Activated naive CD8-positive, alpha-beta T cell treated with anti-CD3 and anti-CD28 coated beads, Interleukin-2, amount 10 ng/mL, durations not matched to agents 7 days and 5 days (primary cell): ENCODE data around the gene C1orf50. TPM values are rescaled to one million over a fixed set of nuclear protein-coding genes. Genes with fewer than 3 reads are reported as not detected.

Experiments used
- ATAC-seq: fragments of 150-1000 bp; cut with Tn5 transposase; one replicate; pipeline ENCODE4 v1.10.0; 2021; ENCODE audit warnings: low read depth, moderate library complexity
- POLR2A ChIA-PET: fragments of 350-600 bp; sonication (Branson Sonifier 250); formaldehyde crosslinking; loops from one replicate; lab custom pipeline; 2021; ENCODE audit warnings: antibody characterized with exemption; lab: Charles Lee
- DNase-seq: peaks from one replicate; pipeline ENCODE4 v3.0.0; 2021
- H3K27ac Mint-ChIP-seq: one replicate; pipeline ENCODE4 v1.8.0; 2022; ENCODE audit warnings: mild to moderate bottlenecking, mixed read lengths
- H3K27me3 Mint-ChIP-seq: one replicate; pipeline ENCODE4 v1.8.0; 2022; ENCODE audit warnings: mild to moderate bottlenecking, moderate library complexity, mixed read lengths
- H3K36me3 Mint-ChIP-seq: one replicate; pipeline ENCODE4 v1.8.0; 2021; ENCODE audit warnings: mild to moderate bottlenecking, mixed read lengths
- H3K4me1 Mint-ChIP-seq: one replicate; pipeline ENCODE4 v1.8.0; 2021; ENCODE audit warnings: mixed read lengths
- H3K4me3 Mint-ChIP-seq: one replicate; pipeline ENCODE4 v1.8.0; 2022; ENCODE audit warnings: mild to moderate bottlenecking, moderate library complexity, mixed read lengths
- H3K9me3 Mint-ChIP-seq: one replicate; pipeline ENCODE4 v1.8.0; 2021; ENCODE audit warnings: mixed read lengths
- total RNA-seq, 2 experiments: library from RNA; stranded (reverse); gene quantifications; one replicate each; pipeline ENCODE4 v1.2.3, GENCODE V29; 2021

C1orf50 gene
- total RNA-seq, 2 experiments from 2014 or later: 10.4 to 10.9 TPM

GRCh38 chr1:42735056-42735455, 32.0 kb upstream of the C1orf50 start:
- no peak for ATAC-seq
- no peaks in the 10 kb centered on the region for H3K9me3 Mint-ChIP-seq
- POLR2A ChIA-PET: no interaction called here
- no peaks in the 10 kb centered on the region for H3K36me3 Mint-ChIP-seq
- H3K4me1 Mint-ChIP-seq: peaks cover 9% of the 10 kb centered on the region
- no peaks in the 10 kb centered on the region for H3K27me3 Mint-ChIP-seq
- no peak for DNase-seq
- no peak overlapping the region for H3K4me3 Mint-ChIP-seq
- H3K27ac Mint-ChIP-seq: no peak overlapping the region

DNA sequence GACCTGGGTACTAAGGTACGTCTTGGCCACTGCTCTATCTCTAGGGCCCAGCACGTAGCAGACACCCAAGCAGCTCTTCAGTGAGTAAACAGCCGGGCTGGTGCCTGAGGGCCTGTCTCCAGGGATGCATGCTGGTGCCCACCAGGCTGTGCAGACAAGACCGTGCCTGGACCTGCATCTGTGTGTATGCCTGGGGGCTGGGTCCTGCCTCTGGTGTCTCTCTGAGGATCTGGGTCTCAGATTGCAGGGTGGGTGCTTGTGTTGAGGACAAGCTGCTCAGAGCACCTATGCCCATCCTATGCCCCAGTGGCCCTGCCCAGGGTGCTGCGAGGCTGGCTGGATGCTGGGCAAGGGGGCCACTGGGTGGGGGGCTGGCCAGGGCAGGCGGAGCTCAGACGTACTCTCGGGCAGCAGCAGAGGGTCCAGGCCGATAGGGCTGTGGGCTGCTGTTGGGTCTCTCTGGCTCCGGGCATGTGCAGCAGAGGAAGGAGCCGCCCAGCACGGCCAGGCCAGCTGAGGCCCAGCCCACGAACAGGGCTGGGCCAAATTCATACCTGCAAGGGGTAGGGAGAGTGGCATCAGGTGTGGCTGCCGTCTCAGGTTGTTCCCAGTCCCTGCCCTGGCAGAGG, 31.5 kb upstream of the C1orf50 start:
- no peak for ATAC-seq
- Mint-ChIP-seq H3K27me3 (no peaks in the 10 kb centered on the region), H3K9me3 (no peaks in the 10 kb centered on the region), H3K4me3 (no peak overlapping the region), H3K36me3 (no peaks in the 10 kb centered on the region), H3K4me1 (peaks cover 9% of the 10 kb centered on the region), H3K27ac (no peak overlapping the region)
- DNase-seq: no peak
- POLR2A ChIA-PET: no interaction called here

DNA sequence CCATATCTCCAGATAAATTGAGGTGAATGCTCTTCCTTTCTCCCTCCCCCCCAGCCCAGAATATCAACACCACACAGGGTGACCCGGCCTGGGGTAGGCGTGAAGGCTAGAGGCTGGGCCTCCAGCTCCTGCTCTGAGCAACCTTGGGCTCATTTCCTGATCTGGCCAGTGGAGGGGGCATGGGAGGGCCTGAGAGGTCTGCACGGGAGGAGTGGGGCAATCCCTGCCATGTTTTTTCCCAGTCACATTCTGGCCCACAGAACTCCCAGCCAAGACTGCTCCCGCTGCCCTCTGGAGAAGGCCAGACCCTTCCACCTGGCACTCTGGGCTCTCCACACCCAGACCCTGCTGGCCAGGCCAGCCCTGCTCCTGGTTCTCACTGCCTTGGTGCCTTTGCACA, 30.9 kb upstream of the C1orf50 start:
- Mint-ChIP-seq H3K36me3 (no peaks in the 10 kb centered on the region), H3K27me3 (no peaks in the 10 kb centered on the region), H3K9me3 (no peaks in the 10 kb centered on the region), H3K4me1 (peaks cover 7% of the 10 kb centered on the region), H3K27ac (no peak overlapping the region), H3K4me3 (no peak overlapping the region)
- DNase-seq (no peak), ATAC-seq (peak; percentile 30)
- POLR2A ChIA-PET: no interaction called here

- H3K36me3 Mint-ChIP-seq: no peaks in the 10 kb centered on the region
- no peaks in the 10 kb centered on the region for H3K27me3 Mint-ChIP-seq
- DNase-seq: no peak
- no peak overlapping the region for H3K4me3 Mint-ChIP-seq
- POLR2A ChIA-PET: no interaction called here
- H3K4me1 Mint-ChIP-seq: peaks cover 7% of the 10 kb centered on the region
- no peak for ATAC-seq
- H3K9me3 Mint-ChIP-seq: no peaks in the 10 kb centered on the region
- H3K27ac Mint-ChIP-seq: no peak overlapping the region
Measured at GRCh38 chr1:42736571-42737200, 30.4 kb upstream of the C1orf50 start.

GRCh38 chr1:42737257-42737656, 29.8 kb upstream of the C1orf50 start:
- Mint-ChIP-seq H3K9me3 (no peaks in the 10 kb centered on the region), H3K4me1 (peaks cover 7% of the 10 kb centered on the region), H3K27me3 (no peaks in the 10 kb centered on the region), H3K4me3 (no peak overlapping the region), H3K36me3 (no peaks in the 10 kb centered on the region), H3K27ac (peak overlapping the region; percentile 4)
- DNase-seq: no peak
- POLR2A ChIA-PET: no interaction called here
- peak; percentile 56 for ATAC-seq

DNA sequence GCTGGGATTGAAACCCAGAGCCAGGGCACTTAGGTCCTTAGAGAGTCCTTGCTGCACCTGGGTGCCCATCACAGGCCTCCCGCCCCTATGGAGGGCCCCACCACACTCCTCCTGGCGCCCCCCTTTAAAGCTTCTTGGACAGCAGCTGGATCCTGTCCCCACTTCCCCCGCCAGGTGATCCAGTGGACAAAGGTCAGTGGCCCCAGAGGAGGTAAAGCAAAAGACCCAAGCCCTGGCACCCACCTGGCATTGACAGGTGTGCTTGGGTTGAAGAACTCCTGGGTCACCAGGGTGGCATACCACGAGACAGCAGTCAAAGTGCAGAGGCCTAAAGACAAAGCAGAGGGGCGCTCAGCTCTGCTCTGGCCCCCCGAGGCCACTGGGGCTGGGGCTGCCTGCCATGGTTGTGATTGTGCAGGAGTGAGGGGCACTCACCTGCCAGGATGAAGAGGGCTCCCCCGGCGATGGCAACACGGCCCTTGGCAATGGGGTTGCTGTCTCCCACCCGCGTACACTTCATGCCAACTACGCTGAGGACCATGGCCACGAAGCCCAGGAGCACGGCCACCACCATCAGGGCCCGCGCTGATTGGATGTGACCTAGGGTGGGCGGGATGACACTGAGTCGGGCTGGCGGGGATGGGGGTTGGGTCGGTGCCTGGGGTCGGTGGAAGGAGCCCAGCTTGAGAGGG, 28.9 kb upstream of the C1orf50 start:
- no peaks in the 10 kb centered on the region for H3K36me3 Mint-ChIP-seq
- ATAC-seq: no peak
- DNase-seq: no peak
- H3K27me3 Mint-ChIP-seq: no peaks in the 10 kb centered on the region
- POLR2A ChIA-PET: no interaction called here
- peaks cover 7% of the 10 kb centered on the region for H3K4me1 Mint-ChIP-seq
- H3K27ac Mint-ChIP-seq: no peak overlapping the region
- no peak overlapping the region for H3K4me3 Mint-ChIP-seq
- H3K9me3 Mint-ChIP-seq: no peaks in the 10 kb centered on the region

DNA sequence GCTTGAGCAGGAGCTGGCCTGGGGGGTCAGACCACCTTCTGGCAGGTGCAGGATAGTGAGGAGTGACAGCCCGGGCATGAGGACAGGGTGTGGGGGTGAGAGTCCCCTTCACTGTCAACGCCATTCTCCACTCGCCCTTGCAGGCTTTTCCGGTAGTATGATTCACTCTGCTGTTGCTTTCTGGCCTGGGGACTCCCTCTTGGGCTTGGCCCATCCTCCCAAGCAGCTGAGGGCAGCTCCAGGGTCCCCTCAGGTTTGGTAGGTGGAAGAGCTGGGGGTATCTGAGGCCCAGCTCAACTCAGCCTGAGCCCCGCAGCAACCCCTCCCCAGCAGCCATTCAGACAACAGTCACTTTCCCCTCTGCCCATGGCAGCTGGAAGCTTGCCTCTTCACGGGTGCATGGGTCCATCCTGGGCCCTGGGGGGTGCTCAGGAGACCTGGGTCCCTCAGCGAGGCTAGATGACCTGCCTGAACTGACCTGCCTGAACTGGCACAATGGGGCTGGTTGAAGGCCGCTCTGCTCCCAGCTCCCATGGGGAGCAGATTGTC, 28.3 kb upstream of the C1orf50 start:
- POLR2A ChIA-PET: no interaction called here

GRCh38 chr1:42739753-42740700, 27.0 kb upstream of the C1orf50 start, which contains the start of gene CLDN19:
CLDN19 (minus strand) TSS chr1:42740236; CDS start chr1:42740063, 173 bp downstream.
- Mint-ChIP-seq H3K9me3 (no peaks in the 10 kb centered on the region), H3K27me3 (peaks cover 3% of the 10 kb centered on the region), H3K36me3 (no peaks in the 10 kb centered on the region), H3K4me3 (no peak within 1 kb of the TSS), H3K4me1 (peaks cover 7% of the 10 kb centered on the region), H3K27ac (no peak within 1 kb of the TSS)
- ATAC-seq (no peak), DNase-seq (no peak)
- POLR2A ChIA-PET: no interaction called here

More for the DNA sequence above, 28.3 kb upstream of the C1orf50 start:
- Mint-ChIP-seq H3K27ac (no peak overlapping the region), H3K27me3 (peaks cover 1% of the 10 kb centered on the region), H3K36me3 (no peaks in the 10 kb centered on the region), H3K9me3 (no peaks in the 10 kb centered on the region), H3K4me3 (no peak overlapping the region), H3K4me1 (peaks cover 7% of the 10 kb centered on the region)
- no peak for ATAC-seq
- DNase-seq: no peak

DNA sequence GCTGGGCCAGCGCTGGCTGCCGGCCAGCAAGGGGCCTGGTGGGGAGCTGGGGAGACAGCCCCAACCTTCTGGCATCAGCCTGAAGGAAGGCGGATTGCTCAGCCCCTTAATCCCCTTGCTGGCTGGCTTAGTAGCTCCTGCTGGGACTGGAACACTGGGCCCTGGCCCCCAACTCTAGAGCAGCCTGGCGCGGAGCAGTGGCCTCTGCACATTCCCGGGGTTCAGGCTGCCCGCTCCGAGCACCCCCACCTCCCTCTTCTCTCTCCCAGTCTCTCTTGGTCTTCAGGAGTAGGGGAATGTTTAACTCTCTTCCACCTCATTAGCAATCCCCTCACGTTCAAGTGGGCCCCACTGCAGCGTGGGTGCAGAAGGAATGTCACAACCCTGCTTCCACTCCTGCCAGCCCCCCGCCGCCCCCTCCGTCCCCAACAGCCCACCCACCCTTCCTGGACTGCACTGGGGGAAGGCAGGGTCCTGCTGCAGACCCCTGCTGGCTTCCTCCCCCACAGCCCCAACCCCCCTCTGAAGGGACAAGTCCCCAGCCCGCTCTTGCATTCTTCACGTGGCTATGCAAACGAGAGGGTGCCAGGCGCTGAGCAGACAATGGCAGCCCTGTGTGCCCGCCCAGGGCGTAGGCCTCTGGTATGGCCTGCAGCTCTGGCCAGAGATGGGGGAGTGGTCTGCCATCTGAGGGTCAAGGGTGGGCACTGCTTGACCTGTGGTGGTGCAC, 26.0 kb upstream of the C1orf50 start:
- Mint-ChIP-seq H3K4me1 (peaks cover 7% of the 10 kb centered on the region), H3K27me3 (peaks cover 3% of the 10 kb centered on the region), H3K36me3 (no peaks in the 10 kb centered on the region), H3K9me3 (no peaks in the 10 kb centered on the region), H3K4me3 (no peak overlapping the region), H3K27ac (no peak overlapping the region)
- DNase-seq: no peak
- ATAC-seq: no peak
- POLR2A ChIA-PET: no interaction called here

DNA sequence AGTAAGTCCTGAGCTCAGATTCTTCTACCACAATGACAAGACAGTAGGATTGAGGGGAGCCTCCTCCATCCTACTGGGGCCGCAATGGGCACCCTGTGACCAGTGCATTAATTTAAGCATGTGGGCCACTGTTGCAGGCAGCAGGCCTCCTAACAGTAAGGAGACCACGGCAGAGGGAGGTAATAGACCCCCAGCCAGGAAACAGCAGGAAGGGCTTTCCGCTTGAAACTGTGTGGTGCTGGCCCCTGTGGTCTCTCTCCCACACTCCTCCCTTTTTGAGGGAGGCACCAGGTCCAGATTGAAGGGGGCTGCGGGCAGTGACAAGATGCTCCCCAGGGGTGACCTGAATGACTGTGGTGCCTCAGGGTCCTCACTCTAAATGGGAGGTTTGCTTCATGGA, 25.3 kb upstream of the C1orf50 start:
- Mint-ChIP-seq H3K27ac (no peak overlapping the region), H3K27me3 (peaks cover 3% of the 10 kb centered on the region), H3K4me3 (no peak overlapping the region), H3K9me3 (no peaks in the 10 kb centered on the region), H3K4me1 (peaks cover 7% of the 10 kb centered on the region), H3K36me3 (no peaks in the 10 kb centered on the region)
- POLR2A ChIA-PET: no interaction called here
- ATAC-seq (no peak), DNase-seq (no peak)

DNA sequence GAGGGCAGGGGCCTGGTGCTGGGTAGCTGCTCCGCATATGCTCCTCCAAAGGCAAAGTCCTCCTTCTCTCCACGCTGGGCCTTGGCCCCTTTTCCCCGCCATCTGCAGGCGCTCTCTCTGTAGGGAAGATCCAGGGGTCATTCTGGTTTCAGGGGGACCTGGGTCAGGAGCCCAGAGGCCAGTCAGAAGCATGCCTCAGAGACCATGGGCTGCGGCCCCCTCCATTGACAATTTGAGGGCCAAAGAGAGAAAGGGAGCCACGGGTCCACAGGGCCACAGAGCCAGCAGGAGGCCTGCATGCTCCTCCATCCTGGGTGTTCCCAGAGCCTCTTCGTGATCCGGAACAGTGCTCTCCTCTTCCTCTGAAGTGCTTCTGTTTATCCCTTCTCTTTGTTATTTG, 24.9 kb upstream of the C1orf50 start:
- POLR2A ChIA-PET: no interaction called here
- H3K36me3 Mint-ChIP-seq: no peaks in the 10 kb centered on the region
- H3K27ac Mint-ChIP-seq: no peak overlapping the region
- ATAC-seq: no peak
- peaks cover 3% of the 10 kb centered on the region for H3K27me3 Mint-ChIP-seq
- H3K4me3 Mint-ChIP-seq: no peak overlapping the region
- no peak for DNase-seq
- peaks cover 2% of the 10 kb centered on the region for H3K4me1 Mint-ChIP-seq
- H3K9me3 Mint-ChIP-seq: no peaks in the 10 kb centered on the region

DNA sequence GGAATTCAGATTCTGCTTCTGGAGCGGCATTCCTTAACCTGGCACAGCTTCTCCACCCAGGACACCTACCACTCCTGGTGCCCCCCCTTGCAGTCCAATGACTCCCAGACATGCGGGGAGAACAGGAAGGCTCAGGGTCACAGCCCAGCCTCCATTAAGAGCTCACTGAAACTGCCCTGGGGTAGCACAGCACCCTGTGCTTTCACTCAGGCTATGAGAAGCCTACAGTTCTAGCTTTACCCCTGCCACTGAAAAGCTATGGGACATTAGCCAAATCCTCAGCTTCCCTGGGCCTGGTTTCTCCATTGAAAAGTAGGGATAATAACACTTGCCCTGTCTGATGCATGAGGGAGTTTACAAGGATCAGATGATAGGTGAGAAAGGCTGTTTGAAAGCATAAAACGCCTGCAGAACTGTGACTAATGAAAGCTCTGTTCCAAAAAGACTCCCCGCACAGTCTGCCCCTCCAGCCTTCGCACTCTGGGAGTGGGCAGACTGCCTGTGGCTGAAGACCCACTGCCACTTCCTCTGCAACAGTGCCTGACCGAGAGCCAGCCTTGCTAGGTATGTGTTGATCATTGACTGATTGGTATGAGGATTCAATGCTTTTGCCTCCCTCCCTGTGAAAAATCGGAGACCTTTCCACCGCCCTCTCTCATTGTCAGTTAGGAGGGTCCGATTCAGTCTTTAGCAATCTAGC, 24.3 kb upstream of the C1orf50 start:
- POLR2A ChIA-PET: no interaction called here
- Mint-ChIP-seq H3K27ac (no peak overlapping the region), H3K27me3 (peaks cover 3% of the 10 kb centered on the region), H3K4me3 (no peak overlapping the region), H3K9me3 (no peaks in the 10 kb centered on the region), H3K4me1 (no peaks in the 10 kb centered on the region), H3K36me3 (no peaks in the 10 kb centered on the region)
- ATAC-seq (no peak), DNase-seq (no peak)
